Endothelial cell of coronary artery (primary cell): Measurements from ENCODE around the gene SPANXN5. TPM values are rescaled to one million over a fixed set of nuclear protein-coding genes. Genes with fewer than 3 reads are reported as not detected.

Experiments
- total RNA-seq: library from RNA; depleted of rRNA; stranded (reverse); fragments of >200 nt; gene quantifications from 2 replicates; pipeline ENCODE4 v1.2.3, GENCODE V29; 2014

The SPANXN5 gene
- total RNA-seq: not detected in 2 replicates

GRCh38 chrX:52797327-52797726 is at the start of gene SPANXN5:
SPANXN5 (minus strand) TSS chrX:52797427; CDS start chrX:52797348, 79 bp downstream.

GRCh38 chrX:52811065-52811625 is 13.9 kb upstream of the SPANXN5 start, which contains the start of gene XAGE5:
XAGE5 (plus strand) TSS chrX:52811287; CDS start chrX:52812567, 1,280 bp downstream.

GRCh38 chrX:52750952-52751351 is 46.3 kb downstream of the SPANXN5 start, which contains the start of gene SSX2B:
SSX2B (plus strand) TSS chrX:52751252; CDS start chrX:52752681, 1,429 bp downstream.

Other genes starting within 250 kb of the SPANXN5 start
- not detected in 2 replicates for gene SSX7, start 142.5 kb downstream of the SPANXN5 start, total RNA-seq
- not detected in 2 replicates for gene SSX2, start 90.2 kb downstream of the SPANXN5 start, total RNA-seq
- gene SSX2B, start 46.2 kb downstream of the SPANXN5 start, total RNA-seq: not detected in 2 replicates
- not detected in 2 replicates for gene XAGE5, start 13.9 kb upstream of the SPANXN5 start, total RNA-seq
- not detected in 2 replicates for gene XAGE3, start 70.7 kb upstream of the SPANXN5 start, total RNA-seq
- 5.0 and 10.1 TPM in 2 replicates for gene FAM156B, start 99.9 kb upstream of the SPANXN5 start, total RNA-seq
- gene FAM156A, start 161.1 kb upstream of the SPANXN5 start, total RNA-seq: 7.5 and 9.4 TPM in 2 replicates